AG04450 (cell line): ENCODE results near the gene ARX. TPM values are rescaled to one million over a fixed set of nuclear protein-coding genes. Genes with fewer than 3 reads are reported as not detected.

ENCODE experiments used
- CTCF ChIA-PET: fragments of 300-600, 350-600 bp; formaldehyde crosslinking; extraction: SDS; loops from one replicate; lab custom pipeline; 2022; ENCODE audit warnings: antibody characterized with exemption, inconsistent platforms; lab: Charles Lee
- POLR2A ChIA-PET: fragments of 350-600 bp; formaldehyde crosslinking; extraction: SDS; loops from one replicate; lab custom pipeline; 2021; ENCODE audit warnings: antibody characterized with exemption, inconsistent platforms; lab: Yijun Ruan, JAX
- DNase-seq: peaks from one replicate; pipeline ENCODE4 v3.0.0-alpha.2; 2011; ENCODE audit warnings: low read depth, low spot score
- H3K27ac ChIP-seq: one replicate; pipeline ENCODE4 v1.5.1; 2012; ENCODE audit warnings: low read depth, low read length, control low read depth
- H3K27me3 ChIP-seq: one replicate; pipeline ENCODE4 v1.6.0; 2012; ENCODE audit warnings: low read length; ENCODE audit not compliant: control insufficient read depth, insufficient read depth
- H3K4me3 ChIP-seq: 2 replicates; pipeline ENCODE4 v1.5.1; 2011; ENCODE audit warnings: mild to moderate bottlenecking, low read depth, low read length, control low read depth
- H3K9me3 ChIP-seq: 2 replicates; pipeline ENCODE4 v1.5.1; 2012; ENCODE audit warnings: low read length; ENCODE audit not compliant: control insufficient read depth, insufficient read depth
- CTCF ChIP-seq: IDR thresholded peaks from 2 replicates; pipeline ENCODE4 v1.5.1; 2011; ENCODE audit warnings: low read depth, low read length, control low read depth, inconsistent platforms
- polyA plus RNA-seq: library from polyadenylated mRNA; depleted of rRNA; stranded (reverse); fragments of >200 nt; gene quantifications from 2 replicates; pipeline ENCODE4 v1.2.3, GENCODE V29; 2011

ARX gene
- polyA plus RNA-seq, 1 experiment, result not detected

GRCh38 chrX:25010784-25011588 lies 4.8 kb downstream of the ARX start:
- Histone ChIP-seq H3K9me3 (peaks cover 7% of the 10 kb centered on the region), H3K27ac (no peak overlapping the region), H3K4me3 (no peak overlapping the region), H3K27me3 (peaks cover 78% of the 10 kb centered on the region)
- POLR2A ChIA-PET, result no interaction called here
- CTCF ChIA-PET, result interaction anchor here (2.0 kb wide), 1 partner anchor 172 kb away, joined by 6 read pairs; no protein-coding TSS in a partner anchor
- TF ChIP-seq CTCF, result no peak
- no peak for DNase-seq

GRCh38 chrX:25009407-25009806 lies 6.4 kb downstream of the ARX start:
- H3K9me3 ChIP-seq, result no peaks in the 10 kb centered on the region
- no peak for TF ChIP-seq CTCF
- POLR2A ChIA-PET, result no interaction called here
- H3K4me3 ChIP-seq, result no peak overlapping the region
- peaks cover 74% of the 10 kb centered on the region for H3K27me3 ChIP-seq
- no peak for DNase-seq
- CTCF ChIA-PET, result no interaction called here
- no peak overlapping the region for H3K27ac ChIP-seq

GRCh38 chrX:25007059-25008053 lies 8.4 kb downstream of the ARX start:
- no peak for DNase-seq
- Histone ChIP-seq H3K9me3 (no peaks in the 10 kb centered on the region; the same call in 1 of the 2 replicates), H3K27ac (no peak overlapping the region), H3K4me3 (no peak overlapping the region), H3K27me3 (peaks cover 81% of the 10 kb centered on the region)
- TF ChIP-seq CTCF, result no peak
- ChIA-PET CTCF (no interaction called here), POLR2A (no interaction called here)

GRCh38 chrX:25006586-25007058 lies 9.1 kb downstream of the ARX start:
- POLR2A ChIA-PET, result no interaction called here
- DNase-seq, result no peak
- CTCF ChIA-PET, result interaction anchor here (0.6 kb wide), 1 partner anchor 168 kb away, joined by 3 read pairs; no protein-coding TSS in a partner anchor
- no peak overlapping the region for H3K4me3 ChIP-seq
- no peaks in the 10 kb centered on the region; the same call in 1 of the 2 replicates for H3K9me3 ChIP-seq
- H3K27ac ChIP-seq, result no peak overlapping the region
- TF ChIP-seq CTCF, result no peak
- H3K27me3 ChIP-seq, result peaks cover 80% of the 10 kb centered on the region
